GM12878 (cell line): ENCODE data around the gene CCDC191. TPM values are rescaled to one million over a fixed set of nuclear protein-coding genes. Genes with fewer than 3 reads are reported as not detected.

Experiments
- ATAC-seq: fragments of 200-7000 bp; cut with Tn5 transposase; 3 replicates; pipeline ENCODE4 v1.9.1; 2020; ENCODE audit warnings: mild to moderate bottlenecking, moderate library complexity
- BruUV-seq: library from RNA; stranded (reverse); fragments of 400-500 nt; replicated peaks from 2 replicates; lab custom pipeline; 2021; lab: Mats Ljungman, UMichigan
- CTCF ChIA-PET: fragments of 300-600 bp; sonication (Branson Sonifier 250); formaldehyde crosslinking; extraction: SDS; loops from one replicate; lab custom pipeline; 2021; ENCODE audit warnings: inconsistent platforms; lab: Yijun Ruan, JAX
- POLR2A ChIA-PET: fragments of 350-600 bp; formaldehyde crosslinking; extraction: SDS; loops from one replicate; lab custom pipeline; 2021; ENCODE audit warnings: inconsistent platforms; lab: Charles Lee
- RAD21 ChIA-PET: fragments of 300-600 bp; sonication (Branson Sonifier 250); formaldehyde crosslinking; loops from one replicate; lab custom pipeline; 2023; ENCODE audit warnings: antibody characterized with exemption; ENCODE audit not compliant: unreplicated experiment; lab: Charles Lee
- SMC1A ChIA-PET: fragments of 300-600 bp; sonication (Branson Sonifier 250); formaldehyde crosslinking; loops from one replicate; lab custom pipeline; 2023; ENCODE audit not compliant: unreplicated experiment, uncharacterized antibody; lab: Charles Lee
- DNase-seq: peaks from one replicate; pipeline ENCODE4 v3.0.0-alpha.2; 2011; ENCODE audit warnings: low read depth, low spot score
- FAIRE-seq: peaks from 3 replicates; lab custom pipeline; 2011; peaks lifted over from hg19 to GRCh38; lab: Jason Lieb, UNC
- H2AFZ ChIP-seq: 2 replicates; pipeline ENCODE4 v1.6.0; 2011; ENCODE audit warnings: low read depth, low read length, control low read depth; ENCODE audit not compliant: control insufficient read depth
- H3K27ac ChIP-seq: 2 replicates; pipeline ENCODE4 v1.5.1; 2011; ENCODE audit warnings: control low read depth; ENCODE audit not compliant: control insufficient read depth, insufficient read depth
- H3K27me3 ChIP-seq, 2 experiments: replicated peaks in 1 of 2; 2 replicates each; pipeline versions ENCODE4 v1.6.0 to v1.6.1; 2011; ENCODE audit warnings: low read length in 1 of 2; ENCODE audit not compliant: control insufficient read depth in 2 of 2, insufficient read depth in 2 of 2
- H3K36me3 ChIP-seq, 2 experiments: 2 replicates each; pipeline ENCODE4 v1.5.1; 2011; ENCODE audit warnings: low read length in 1 of 2; ENCODE audit not compliant: control insufficient read depth in 2 of 2, insufficient read depth in 2 of 2
- H3K4me1 ChIP-seq: 2 replicates; pipeline ENCODE4 v1.6.1; 2011; ENCODE audit warnings: mild to moderate bottlenecking, low read length, moderate library complexity, mixed read lengths; ENCODE audit not compliant: control insufficient read depth, insufficient read depth
- H3K4me2 ChIP-seq: 2 replicates; pipeline ENCODE4 v1.6.0; 2011; ENCODE audit warnings: control low read depth; ENCODE audit not compliant: control insufficient read depth, insufficient read depth
- H3K4me3 ChIP-seq: fragments of 200-600 bp; sonication (generic); 2 replicates; pipeline ENCODE4 v1.5.1; 2016
- H3K79me2 ChIP-seq: 2 replicates; pipeline ENCODE4 v1.6.0; 2011; ENCODE audit warnings: low read length; ENCODE audit not compliant: control insufficient read depth, insufficient read depth
- H3K9ac ChIP-seq: 2 replicates; pipeline ENCODE4 v1.8.0; 2011; ENCODE audit warnings: low read length, control low read depth, mixed read lengths; ENCODE audit not compliant: control insufficient read depth, insufficient read depth
- H3K9me3 ChIP-seq: replicated peaks from 3 replicates; pipeline ENCODE4 v1.5.1; 2011; ENCODE audit warnings: mild to moderate bottlenecking, low read length; ENCODE audit not compliant: control insufficient read depth, insufficient read depth
- H4K20me1 ChIP-seq: 2 replicates; pipeline ENCODE4 v1.6.0; 2011; ENCODE audit not compliant: control insufficient read depth, insufficient read depth
- MYC ChIP-seq: IDR thresholded peaks from 2 replicates; pipeline ENCODE4 v1.6.1; 2011; ENCODE audit warnings: mild to moderate bottlenecking, low read length, moderate library complexity, inconsistent platforms; ENCODE audit not compliant: insufficient read depth, insufficient replicate concordance, insufficient read length, severe bottlenecking
- NR2C2 ChIP-seq: IDR thresholded peaks from 2 replicates; pipeline ENCODE4 v1.6.1; 2011; ENCODE audit warnings: borderline replicate concordance, low read depth; ENCODE audit not compliant: control insufficient read depth, insufficient read length
- PAX8 ChIP-seq: fragments of 450-650 bp; IDR thresholded peaks from 2 replicates; pipeline ENCODE4 v1.6.1; 2017; ENCODE audit warnings: mild to moderate bottlenecking, moderate library complexity
- SMARCA5 ChIP-seq: fragments of 450-650 bp; IDR thresholded peaks from 2 replicates; pipeline ENCODE4 v1.6.1; 2017; ENCODE audit warnings: mild to moderate bottlenecking
- SUZ12 ChIP-seq: fragments of 200-600 bp; sonication (generic); IDR thresholded peaks from one replicate; pipeline ENCODE4 v1.6.1; 2018; ENCODE audit warnings: antibody characterized with exemption, mild to moderate bottlenecking; ENCODE audit not compliant: unreplicated experiment
- WGBS: methylation state at CpG from one replicate; pipeline ENCODE4 v1.1.6; 2016; ENCODE audit warnings: low lambda C conversion rate; ENCODE audit not compliant: insufficient replicate concordance, insufficient coverage; ENCODE audit errors: missing lambda C conversion rate; 5-methylcytosine and 5-hydroxymethylcytosine counted together
- in situ Hi-C: fragments of 300-500 bp; cut with MboI; formaldehyde crosslinking; loops from 9 replicates; pipeline ENCODE4 v1.14.3; 2018; ENCODE audit warnings: mixed read lengths
- intact Hi-C: fragments of 100-400 bp; cut with micrococcal nuclease; formaldehyde crosslinking; loops from one replicate; pipeline ENCODE4 v1.14.2; 2022; ENCODE audit not compliant: unreplicated experiment
- polyA plus RNA-seq, 11 experiments: library from polyadenylated mRNA; depleted of rRNA in 4 of 11; unstranded in 6 of 11; stranded (reverse) in 5 of 11; fragments of >200 nt; fragmentation: Nextera tagmentation in 4 of 11; fragmentation: Illumina TruSeq in 1 of 11; extraction: Ambion mirVana in 4 of 11; extraction: Trizol in 1 of 11; gene quantifications; 1 replicate in 1 of 11; 2 replicates in 10 of 11; pipeline versions ENCODE4 v1.2.1 to v1.2.3, GENCODE V29; 2011 to 2016; ENCODE audit warnings: inconsistent platforms in 2 of 11, missing spikeins in 2 of 11, low read depth in 1 of 11
- total RNA-seq, 4 experiments: library from RNA; depleted of rRNA in 3 of 4; stranded (reverse); fragments of >200 nt in 3 of 4; fragmentation: Illumina TruSeq in 1 of 4; extraction: Trizol in 1 of 4; gene quantifications; 2 replicates each; pipeline versions ENCODE4 v1.2.1 to v1.2.3, GENCODE V29; 2013 to 2021
- TF ChIP-seq, protein P1 (sequence below): fragments of 450-650 bp; formaldehyde crosslinking; IDR thresholded peaks from 2 replicates; pipeline ENCODE4 v1.4.0; 2022; ENCODE audit warnings: mild to moderate bottlenecking, moderate library complexity

Gene CCDC191
- total and polyA plus RNA-seq, 10 of the 15 experiments (the other 5 are each of a cell fraction or from before 2014, with no cell fraction given): 1.2 to 2.9 (median 1.7) TPM

GRCh38 chr3:113968986-113969385, 87.3 kb downstream of the CCDC191 start:
- no peaks in the 10 kb centered on the region for H3K36me3 ChIP-seq
- no peak for FAIRE-seq

More at GRCh38 chr3:113968986-113969385, 87.3 kb downstream of the CCDC191 start:
- Histone ChIP-seq H3K27me3 (no peaks in the 10 kb centered on the region), H3K4me3 (no peak overlapping the region), H3K4me2 (no peak overlapping the region), H4K20me1 (no peaks in the 10 kb centered on the region), H3K79me2 (no peaks in the 10 kb centered on the region), H3K9me3 (peaks cover 2% of the 10 kb centered on the region; the same call in 2 of the 3 replicates), H3K4me1 (no peaks in the 10 kb centered on the region), H2AFZ (no peak overlapping the region), H3K9ac (no peak overlapping the region), H3K27ac (no peak overlapping the region)
- ChIA-PET RAD21 (no interaction called here), SMC1A (no interaction called here), CTCF (no interaction called here), POLR2A (no interaction called here)
- 68% methylated on average over 2 of the region's 2 CpGs for WGBS
- no peak for DNase-seq
- in situ Hi-C loops (no loop called here), intact Hi-C loops (no loop called here)
- TF ChIP-seq NR2C2 (no peak), PAX8 (no peak), SUZ12 (no peak), MYC (no peak), SMARCA5 (no peak)
- TF ChIP-seq, protein P1, sequence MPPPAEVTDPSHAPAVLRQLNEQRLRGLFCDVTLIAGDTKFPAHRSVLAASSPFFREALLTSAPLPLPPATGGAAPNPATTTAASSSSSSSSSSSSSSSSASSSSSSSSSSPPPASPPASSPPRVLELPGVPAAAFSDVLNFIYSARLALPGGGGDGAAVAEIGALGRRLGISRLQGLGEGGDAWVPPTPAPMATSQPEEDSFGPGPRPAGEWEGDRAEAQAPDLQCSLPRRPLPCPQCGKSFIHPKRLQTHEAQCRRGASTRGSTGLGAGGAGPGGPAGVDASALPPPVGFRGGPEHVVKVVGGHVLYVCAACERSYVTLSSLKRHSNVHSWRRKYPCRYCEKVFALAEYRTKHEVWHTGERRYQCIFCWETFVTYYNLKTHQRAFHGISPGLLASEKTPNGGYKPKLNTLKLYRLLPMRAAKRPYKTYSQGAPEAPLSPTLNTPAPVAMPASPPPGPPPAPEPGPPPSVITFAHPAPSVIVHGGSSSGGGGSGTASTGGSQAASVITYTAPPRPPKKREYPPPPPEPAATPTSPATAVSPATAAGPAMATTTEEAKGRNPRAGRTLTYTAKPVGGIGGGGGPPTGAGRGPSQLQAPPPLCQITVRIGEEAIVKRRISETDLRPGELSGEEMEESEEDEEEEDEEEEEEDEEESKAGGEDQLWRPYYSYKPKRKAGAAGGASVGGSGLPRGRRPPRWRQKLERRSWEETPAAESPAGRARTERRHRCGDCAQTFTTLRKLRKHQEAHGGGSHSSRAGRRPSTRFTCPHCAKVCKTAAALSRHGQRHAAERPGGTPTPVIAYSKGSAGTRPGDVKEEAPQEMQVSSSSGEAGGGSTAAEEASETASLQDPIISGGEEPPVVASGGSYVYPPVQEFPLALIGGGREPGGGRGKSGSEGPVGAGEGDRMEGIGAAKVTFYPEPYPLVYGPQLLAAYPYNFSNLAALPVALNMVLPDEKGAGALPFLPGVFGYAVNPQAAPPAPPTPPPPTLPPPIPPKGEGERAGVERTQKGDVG: no peak
- ATAC-seq: no peak
- no TSS peak for BruUV-seq
